Loucy (cell line): ENCODE data around the gene RP9.

Experiments used
- H2AFZ ChIP-seq: fragments of 200-600 bp; sonication (generic); 2 replicates; pipeline ENCODE4 v1.6.0; 2016; ENCODE audit warnings: antibody characterized with exemption, mild to moderate bottlenecking, low read length, moderate library complexity
- H3F3A ChIP-seq: fragments of 200-600 bp; 2 replicates; pipeline ENCODE4 v1.6.0; 2016; ENCODE audit warnings: antibody characterized with exemption, low read depth, mild to moderate bottlenecking
- H3K27me3 ChIP-seq: fragments of 200-600 bp; sonication (generic); 2 replicates; pipeline ENCODE4 v1.6.1; 2014; ENCODE audit warnings: low read length, mild to moderate bottlenecking; ENCODE audit not compliant: insufficient read depth, poor library complexity, severe bottlenecking
- H3K36me3 ChIP-seq: fragments of 200-600 bp; sonication (generic); 2 replicates; pipeline ENCODE4 v1.6.1; 2016; ENCODE audit warnings: low read length; ENCODE audit not compliant: insufficient read depth
- H3K4me1 ChIP-seq: fragments of 200-600 bp; sonication (generic); 2 replicates; pipeline ENCODE4 v1.5.1; 2014; ENCODE audit warnings: low read length, mild to moderate bottlenecking; ENCODE audit not compliant: insufficient read depth, poor library complexity, severe bottlenecking
- H3K4me2 ChIP-seq: fragments of 200-600 bp; sonication (generic); 2 replicates; pipeline ENCODE4 v1.6.0; 2014; ENCODE audit warnings: antibody characterized with exemption, low read length, low read depth, mild to moderate bottlenecking; ENCODE audit not compliant: poor library complexity, severe bottlenecking
- H3K4me3 ChIP-seq: fragments of 200-600 bp; sonication (generic); 2 replicates; pipeline ENCODE4 v1.5.1; 2014; ENCODE audit warnings: low read length, mild to moderate bottlenecking, mixed read lengths; ENCODE audit not compliant: poor library complexity, severe bottlenecking
- H3K79me2 ChIP-seq: fragments of 200-600 bp; sonication (generic); 2 replicates; pipeline ENCODE4 v1.6.1; 2014; ENCODE audit warnings: low read length; ENCODE audit not compliant: insufficient read depth
- H3K9ac ChIP-seq: fragments of 200-600 bp; sonication (generic); 2 replicates; pipeline ENCODE4 v1.6.0; 2014; ENCODE audit warnings: mild to moderate bottlenecking, low read depth, low read length, moderate library complexity; ENCODE audit not compliant: poor library complexity, severe bottlenecking
- H3K9me2 ChIP-seq: fragments of 200-600 bp; sonication (generic); replicated peaks from 2 replicates; pipeline ENCODE4 v1.6.1; 2016; ENCODE audit warnings: low read depth, low read length, mixed read lengths
- H3K9me3 ChIP-seq: fragments of 200-600 bp; sonication (generic); 2 replicates; pipeline ENCODE4 v1.6.1; 2014; ENCODE audit warnings: mild to moderate bottlenecking, antibody characterized with exemption, low read length, low read depth; ENCODE audit not compliant: insufficient read depth
- H4K20me1 ChIP-seq: fragments of 200-600 bp; sonication (generic); 2 replicates; pipeline ENCODE4 v1.6.0; 2014; ENCODE audit warnings: antibody characterized with exemption, low read length, mild to moderate bottlenecking; ENCODE audit not compliant: insufficient read depth, poor library complexity, severe bottlenecking
- CTCF ChIP-seq: fragments of 200-600 bp; sonication (generic); conservative IDR thresholded peaks from 2 replicates; pipeline ENCODE4 v1.5.1; 2014; ENCODE audit warnings: mild to moderate bottlenecking, antibody characterized with exemption, low read length
- EZH2phosphoT487 ChIP-seq: fragments of 200-600 bp; IDR thresholded peaks from 2 replicates; pipeline ENCODE4 v1.6.1; 2018; ENCODE audit warnings: antibody characterized with exemption, mild to moderate bottlenecking, moderate library complexity, borderline replicate concordance

RP9 gene

GRCh38 chr7:33128631-33128989, 19.4 kb upstream of the RP9 start:
- no peaks in the 10 kb centered on the region for H3K9me3 ChIP-seq
- H3K4me3 ChIP-seq: peak overlapping the region; percentile 86
- no peaks in the 10 kb centered on the region for H3K9me2 ChIP-seq

GRCh38 chr7:33127085-33127484, 17.9 kb upstream of the RP9 start:
- Histone ChIP-seq H3K9ac (no peak overlapping the region), H3K79me2 (no peaks in the 10 kb centered on the region), H3K4me2 (no peak overlapping the region), H3K27me3 (no peaks in the 10 kb centered on the region), H3K9me2 (no peaks in the 10 kb centered on the region), H3K4me3 (no peak overlapping the region), H3F3A (no peaks in the 10 kb centered on the region), H2AFZ (no peak overlapping the region), H3K9me3 (no peaks in the 10 kb centered on the region), H4K20me1 (no peaks in the 10 kb centered on the region), H3K36me3 (no peaks in the 10 kb centered on the region), H3K4me1 (peaks cover 5% of the 10 kb centered on the region)
- no peak for TF ChIP-seq CTCF
- TF ChIP-seq EZH2phosphoT487: no peak

More at GRCh38 chr7:33128631-33128989, 19.4 kb upstream of the RP9 start:
- peak overlapping the region; percentile 70 for H3K9ac ChIP-seq
- TF ChIP-seq CTCF (no peak), EZH2phosphoT487 (no peak)
- H2AFZ ChIP-seq: peak overlapping the region; percentile 98
- H4K20me1 ChIP-seq: no peaks in the 10 kb centered on the region
- no peaks in the 10 kb centered on the region for H3F3A ChIP-seq
- no peaks in the 10 kb centered on the region for H3K27me3 ChIP-seq
- no peaks in the 10 kb centered on the region for H3K79me2 ChIP-seq
- H3K4me1 ChIP-seq: peaks cover 5% of the 10 kb centered on the region
- H3K36me3 ChIP-seq: no peaks in the 10 kb centered on the region
- H3K4me2 ChIP-seq: peak overlapping the region; percentile 86

- no peak for TF ChIP-seq EZH2phosphoT487
- TF ChIP-seq CTCF: no peak
Measured at GRCh38 chr7:33118383-33118782, 9.2 kb upstream of the RP9 start.

More at GRCh38 chr7:33118383-33118782, 9.2 kb upstream of the RP9 start:
- no peaks in the 10 kb centered on the region for H3F3A ChIP-seq
- no peaks in the 10 kb centered on the region for H4K20me1 ChIP-seq
- no peak overlapping the region for H3K4me3 ChIP-seq
- no peaks in the 10 kb centered on the region for H3K9me3 ChIP-seq
- no peaks in the 10 kb centered on the region for H3K36me3 ChIP-seq
- no peaks in the 10 kb centered on the region for H3K79me2 ChIP-seq
- no peaks in the 10 kb centered on the region for H3K27me3 ChIP-seq
- H2AFZ ChIP-seq: no peak overlapping the region
- no peaks in the 10 kb centered on the region for H3K9me2 ChIP-seq
- no peak overlapping the region for H3K4me2 ChIP-seq
- H3K4me1 ChIP-seq: no peaks in the 10 kb centered on the region
- no peak overlapping the region for H3K9ac ChIP-seq
